ENCODE results near the gene QKI. TPM values are rescaled to one million over a fixed set of nuclear protein-coding genes. Genes with fewer than 3 reads are reported as not detected.

The QKI gene
- polyA plus RNA-seq, 1 donor (not counting 4 experiments of a cell fraction or from before 2014, with no cell fraction given) = 53.3 TPM

GRCh38 chr6:163436843-163437242 lies 22.3 kb downstream of the QKI start:
- Histone ChIP-seq H3K4me1 (ENCODE audit: control insufficient read depth, extremely low read depth, insufficient read depth, low read length) (peaks cover 17% of the 10 kb centered on the region), H3K4me3 (ENCODE audit: control insufficient read depth in 2 of 3, extremely low read depth in 1 of 3, insufficient read depth in 2 of 3, low read depth in 1 of 3, low read length in 3 of 3) (no peak overlapping the region), H4K20me1 (ENCODE audit: control insufficient read depth, extremely low read depth, insufficient read depth, low read length) (peaks cover 12% of the 10 kb centered on the region), H3K4me2 (ENCODE audit: control insufficient read depth, extremely low read depth, insufficient read depth, low read depth, low read length) (no peak overlapping the region), H2AFZ (ENCODE audit: control insufficient read depth, low read length) (no peak overlapping the region), H3K9me3 (ENCODE audit: control insufficient read depth, low read depth, low read length) (no peaks in the 10 kb centered on the region), H3K79me2 (ENCODE audit: control insufficient read depth, insufficient read depth, low read length) (peaks cover 96% of the 10 kb centered on the region), H3K9me1 (ENCODE audit: control insufficient read depth, extremely low read depth, insufficient read depth, low read length) (peaks cover 2% of the 10 kb centered on the region), H3K9ac (ENCODE audit: control insufficient read depth, extremely low read depth, insufficient read depth, low read length) (no peak overlapping the region), H3K36me3 (ENCODE audit: control insufficient read depth in 2 of 2, extremely low read depth in 1 of 2, insufficient read depth in 2 of 2, low read length in 2 of 2) (no peaks in the 10 kb centered on the region), H3K27me3 (ENCODE audit: control insufficient read depth, extremely low read depth, insufficient read depth, low read length) (no peaks in the 10 kb centered on the region), H3K27ac (ENCODE audit: control insufficient read depth, insufficient read depth, low read length) (no peak overlapping the region)
- dilution Hi-C loops (cut with MboI; ENCODE audit: extremely low pct_ligation_motif_present, low sequenced_read_pairs) = no loop called here
- DNase-seq (ENCODE audit: low read depth, low spot score) (no peak), FAIRE-seq (no peak)
- no peak for TF ChIP-seq EZH2 (IDR thresholded peaks at IDR 0.05; ENCODE audit: low read length)
- no peak for TF ChIP-seq CTCF (optimal IDR thresholded peaks at IDR 0.05 in 1 of 3, IDR thresholded peaks at IDR 0.05 in 1 of 3, conservative IDR thresholded peaks at IDR 0.05 in 1 of 3; ENCODE audit: extremely low read depth in 1 of 3, insufficient read depth in 2 of 3, low read length in 3 of 3)

DNA sequence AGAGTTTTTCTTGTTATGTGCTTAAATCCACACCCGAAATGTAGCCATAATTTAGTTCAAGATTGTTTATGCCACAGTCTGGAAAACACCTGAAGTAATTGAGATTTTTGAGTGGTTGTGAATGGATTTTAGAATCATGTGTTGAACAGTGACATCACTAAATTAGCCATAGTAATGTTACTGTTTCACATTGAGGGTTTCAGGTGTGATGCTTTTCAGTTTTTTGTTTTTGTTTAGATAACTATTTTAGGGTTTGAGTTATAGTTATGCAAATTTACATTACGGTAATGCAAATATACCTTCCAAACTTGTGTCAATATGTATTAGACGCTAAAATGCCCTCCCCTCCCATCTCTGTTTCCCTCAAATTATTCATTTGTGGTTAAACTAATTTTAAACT lies 22.9 kb downstream of the QKI start:
- Histone ChIP-seq H3K9me1 (ENCODE audit: control insufficient read depth, extremely low read depth, insufficient read depth, low read length) (peaks cover 4% of the 10 kb centered on the region), H3K9ac (ENCODE audit: control insufficient read depth, extremely low read depth, insufficient read depth, low read length) (no peak overlapping the region), H3K27me3 (ENCODE audit: control insufficient read depth, extremely low read depth, insufficient read depth, low read length) (no peaks in the 10 kb centered on the region), H3K4me3 (ENCODE audit: control insufficient read depth in 2 of 3, extremely low read depth in 1 of 3, insufficient read depth in 2 of 3, low read depth in 1 of 3, low read length in 3 of 3) (no peak overlapping the region), H3K27ac (ENCODE audit: control insufficient read depth, insufficient read depth, low read length) (no peak overlapping the region), H2AFZ (ENCODE audit: control insufficient read depth, low read length) (no peak overlapping the region), H3K9me3 (ENCODE audit: control insufficient read depth, low read depth, low read length) (no peaks in the 10 kb centered on the region), H4K20me1 (ENCODE audit: control insufficient read depth, extremely low read depth, insufficient read depth, low read length) (peaks cover 12% of the 10 kb centered on the region), H3K4me2 (ENCODE audit: control insufficient read depth, extremely low read depth, insufficient read depth, low read depth, low read length) (no peak overlapping the region), H3K79me2 (ENCODE audit: control insufficient read depth, insufficient read depth, low read length) (peaks cover 95% of the 10 kb centered on the region), H3K4me1 (ENCODE audit: control insufficient read depth, extremely low read depth, insufficient read depth, low read length) (peaks cover 21% of the 10 kb centered on the region), H3K36me3 (ENCODE audit: control insufficient read depth in 2 of 2, extremely low read depth in 1 of 2, insufficient read depth in 2 of 2, low read length in 2 of 2) (no peaks in the 10 kb centered on the region)
- TF ChIP-seq CTCF (optimal IDR thresholded peaks at IDR 0.05 in 1 of 3, IDR thresholded peaks at IDR 0.05 in 1 of 3, conservative IDR thresholded peaks at IDR 0.05 in 1 of 3; ENCODE audit: extremely low read depth in 1 of 3, insufficient read depth in 2 of 3, low read length in 3 of 3) = no peak
- TF ChIP-seq EZH2 (IDR thresholded peaks at IDR 0.05; ENCODE audit: low read length) = no peak
- no peak for DNase-seq (ENCODE audit: low read depth, low spot score)
- no peak for FAIRE-seq
- dilution Hi-C loops (cut with MboI; ENCODE audit: extremely low pct_ligation_motif_present, low sequenced_read_pairs) = no loop called here

Measured in keratinocyte (primary cell).